GM12878 (cell line): ENCODE measurements around the gene ADM.

Experiments used
- BRCA1 ChIP-seq: IDR thresholded peaks from 2 replicates; pipeline ENCODE4 v1.6.1; 2011; ENCODE audit warnings: low read depth, low read length, improper control_type of control experiment
- FOXM1 ChIP-seq: IDR thresholded peaks from 2 replicates; pipeline ENCODE4 v1.6.1; 2012; ENCODE audit warnings: low read depth, mild to moderate bottlenecking, inconsistent platforms, low read length, moderate library complexity
- IRF4 ChIP-seq: IDR thresholded peaks from 2 replicates; pipeline ENCODE4 v1.6.1; 2011; ENCODE audit warnings: low read depth, low read length
- MEF2A ChIP-seq: IDR thresholded peaks from 2 replicates; pipeline ENCODE4 v1.6.1; 2011; ENCODE audit warnings: low read depth, mild to moderate bottlenecking, low read length, moderate library complexity; ENCODE audit not compliant: insufficient read depth
- POLR2AphosphoS2 ChIP-seq: IDR thresholded peaks from 2 replicates; pipeline ENCODE4 v1.6.1; 2011; ENCODE audit warnings: low read depth, mild to moderate bottlenecking, low read length, improper control_type of control experiment, moderate library complexity

DNA sequence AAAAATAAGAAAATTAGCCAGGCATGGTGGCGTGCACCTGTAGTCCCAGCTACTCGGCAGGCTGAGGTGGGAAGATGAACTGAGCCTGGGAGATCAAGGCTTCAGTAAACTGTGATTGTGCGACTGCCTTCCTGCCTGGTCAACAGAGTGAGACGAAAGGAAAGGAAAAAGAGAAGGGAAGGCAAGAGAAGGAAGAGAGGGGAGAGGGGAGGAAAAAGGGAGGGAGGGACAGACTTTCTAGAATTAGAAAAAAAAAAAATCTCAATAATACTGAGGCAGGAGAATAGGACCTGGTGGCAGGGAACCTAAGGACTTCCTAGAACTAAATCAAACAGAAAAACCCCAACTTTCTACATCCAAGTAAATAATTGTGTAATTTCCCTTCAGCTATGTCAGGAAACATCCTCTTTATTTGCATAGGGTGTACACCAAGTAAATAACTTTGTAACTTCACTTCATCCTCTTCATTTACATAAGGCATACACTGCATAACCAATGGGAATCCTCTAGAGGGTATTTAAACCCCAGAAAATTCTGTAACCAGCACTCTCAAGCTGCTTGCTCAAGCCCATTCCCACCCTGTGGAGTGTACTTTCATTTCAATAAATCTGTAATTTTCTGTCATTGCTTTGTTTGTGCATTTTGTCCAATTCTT is 19.6 kb upstream of the ADM start:
- TF ChIP-seq MEF2A, result no peak
- no peak for TF ChIP-seq POLR2AphosphoS2
- TF ChIP-seq IRF4, result no peak
- no peak for TF ChIP-seq BRCA1
- TF ChIP-seq FOXM1, result no peak
